IMR-90 (cell line): ENCODE results near the gene RGS9. TPM values are rescaled to one million over a fixed set of nuclear protein-coding genes. Genes with fewer than 3 reads are reported as not detected.
A peak's percentile ranks its signal among the peaks of the same experiment; 100 is the strongest.

Experiments used
- ATAC-seq: fragments of 200-7000 bp; cut with Tn5 transposase; 2 replicates; pipeline ENCODE4 v1.9.1; 2020; ENCODE audit warnings: low read depth, mild to moderate bottlenecking, moderate library complexity
- BruUV-seq: library from RNA; stranded (reverse); fragments of 400-500 nt; replicated peaks from 2 replicates; lab custom pipeline; 2021; lab: Mats Ljungman, UMichigan
- CTCF ChIA-PET: fragments of 300-600 bp; formaldehyde crosslinking; extraction: SDS; loops from one replicate; lab custom pipeline; 2021; ENCODE audit warnings: antibody characterized with exemption; lab: Yijun Ruan, JAX
- POLR2A ChIA-PET: fragments of 300-600 bp; sonication (Branson Sonifier 250); formaldehyde crosslinking; loops from one replicate; lab custom pipeline; 2022; ENCODE audit warnings: antibody characterized with exemption; ENCODE audit not compliant: unreplicated experiment; lab: Charles Lee
- DNase-seq: peaks from one replicate; pipeline ENCODE4 v3.0.0; 2013
- H2AFZ ChIP-seq: replicated peaks from 2 replicates; pipeline ENCODE3; 2013; ENCODE audit warnings: low read length, mild to moderate bottlenecking; ENCODE audit not compliant: poor library complexity
- H2AK5ac ChIP-seq: 2 replicates; pipeline ENCODE4 v1.6.1; 2013; ENCODE audit warnings: low read depth, low read length, inconsistent platforms
- H2AK9ac ChIP-seq: replicated peaks from 2 replicates; pipeline ENCODE3; 2013; ENCODE audit warnings: mild to moderate bottlenecking, low read depth, low read length, moderate library complexity; ENCODE audit not compliant: poor library complexity
- H2BK120ac ChIP-seq: 2 replicates; pipeline ENCODE4 v1.6.1; 2013; ENCODE audit warnings: low read depth, low read length, inconsistent platforms
- H2BK15ac ChIP-seq: 3 replicates; pipeline ENCODE4 v1.6.1; 2013; ENCODE audit warnings: low read depth, low read length, inconsistent platforms
- H2BK20ac ChIP-seq: 2 replicates; pipeline ENCODE4 v1.6.1; 2013; ENCODE audit warnings: low read depth, mild to moderate bottlenecking, inconsistent platforms, low read length, moderate library complexity
- H2BK5ac ChIP-seq: 2 replicates; pipeline ENCODE4 v1.6.1; 2013; ENCODE audit warnings: mild to moderate bottlenecking, low read depth, low read length, inconsistent platforms; ENCODE audit not compliant: poor library complexity, severe bottlenecking
- H3K14ac ChIP-seq: replicated peaks from 2 replicates; pipeline ENCODE4 v1.6.1; 2013; ENCODE audit warnings: low read depth, low read length, inconsistent platforms
- H3K18ac ChIP-seq: 2 replicates; pipeline ENCODE4 v1.6.1; 2013; ENCODE audit warnings: low read depth, low read length, control low read depth
- H3K23ac ChIP-seq: 2 replicates; pipeline ENCODE4 v1.6.1; 2013; ENCODE audit warnings: low read depth, low read length, inconsistent platforms
- H3K27ac ChIP-seq: 2 replicates; pipeline ENCODE4 v1.5.1; 2013; ENCODE audit warnings: mild to moderate bottlenecking, control low read depth, low read length; ENCODE audit not compliant: insufficient read depth
- H3K27me3 ChIP-seq: 2 replicates; pipeline ENCODE4 v1.6.1; 2013; ENCODE audit warnings: low read length; ENCODE audit not compliant: control insufficient read depth, insufficient read depth
- H3K36me3 ChIP-seq: 2 replicates; pipeline ENCODE4 v1.6.1; 2013; ENCODE audit warnings: low read length, mixed read lengths; ENCODE audit not compliant: control insufficient read depth, insufficient read depth
- H3K4ac ChIP-seq: 2 replicates; pipeline ENCODE4 v1.6.1; 2013; ENCODE audit warnings: low read depth, low read length, inconsistent platforms
- H3K4me1 ChIP-seq: 2 replicates; pipeline ENCODE4 v1.6.1; 2013; ENCODE audit warnings: low read length, mixed read lengths; ENCODE audit not compliant: control insufficient read depth, insufficient read depth
- H3K4me2 ChIP-seq: 2 replicates; pipeline ENCODE4 v1.6.1; 2013; ENCODE audit warnings: low read depth, mild to moderate bottlenecking, control low read depth, low read length, moderate library complexity
- H3K4me3 ChIP-seq: 2 replicates; pipeline ENCODE4 v1.5.1; 2013; ENCODE audit warnings: low read depth, mild to moderate bottlenecking, control low read depth, low read length, moderate library complexity; ENCODE audit not compliant: insufficient read depth
- H3K56ac ChIP-seq: 2 replicates; pipeline ENCODE4 v1.6.1; 2013; ENCODE audit warnings: low read length, inconsistent platforms; ENCODE audit not compliant: insufficient read depth; ENCODE audit errors: extremely low read depth
- H3K79me1 ChIP-seq, 2 experiments: 2 replicates each; pipeline ENCODE4 v1.6.1; 2013; ENCODE audit warnings: low read length in 2 of 2, inconsistent platforms in 1 of 2, low read depth in 1 of 2
- H3K9ac ChIP-seq: 2 replicates; pipeline ENCODE4 v1.6.1; 2013; ENCODE audit warnings: low read depth, low read length, control low read depth
- H3K9me1 ChIP-seq: 2 replicates; pipeline ENCODE4 v1.6.1; 2013; ENCODE audit warnings: low read length, inconsistent platforms; ENCODE audit not compliant: insufficient read depth
- H3K9me3 ChIP-seq: 2 replicates; pipeline ENCODE4 v1.6.1; 2013; ENCODE audit warnings: low read length; ENCODE audit not compliant: control insufficient read depth, insufficient read depth
- H4K20me1 ChIP-seq: 2 replicates; pipeline ENCODE4 v1.6.1; 2013; ENCODE audit warnings: low read length, inconsistent platforms; ENCODE audit not compliant: insufficient read depth
- H4K5ac ChIP-seq: 2 replicates; pipeline ENCODE4 v1.6.1; 2013; ENCODE audit warnings: mild to moderate bottlenecking, low read depth, low read length, control low read depth
- H4K8ac ChIP-seq, 2 experiments: 2 replicates each; pipeline ENCODE4 v1.6.1; 2013; ENCODE audit warnings: low read depth in 2 of 2, low read length in 2 of 2, control low read depth in 1 of 2, inconsistent platforms in 1 of 2
- H4K91ac ChIP-seq: 2 replicates; pipeline ENCODE4 v1.6.1; 2013; ENCODE audit warnings: low read depth, low read length, inconsistent platforms; ENCODE audit not compliant: insufficient read depth
- BHLHE40 ChIP-seq: fragments of 150-350 bp; IDR thresholded peaks from 2 replicates; pipeline ENCODE4 v1.6.1; 2016; ENCODE audit warnings: mild to moderate bottlenecking, low read depth, low read length
- CEBPB ChIP-seq: IDR thresholded peaks from 2 replicates; pipeline ENCODE4 v1.6.1; 2012; ENCODE audit warnings: low read depth, low read length, improper control_type of control experiment
- CTCF ChIP-seq: conservative IDR thresholded peaks from 2 replicates; pipeline ENCODE4 v1.5.1; 2012; ENCODE audit warnings: mild to moderate bottlenecking, low read depth, low read length, improper control_type of control experiment
- ELK1 ChIP-seq: fragments of 150-350 bp; IDR thresholded peaks from 2 replicates; pipeline ENCODE4 v1.6.1; 2016; ENCODE audit warnings: low read depth, mild to moderate bottlenecking, low read length, moderate library complexity, borderline replicate concordance
- FOS ChIP-seq: fragments of 150-350 bp; IDR thresholded peaks from 2 replicates; pipeline ENCODE4 v1.6.1; 2016; ENCODE audit warnings: low read depth, low read length
- MAFK ChIP-seq: IDR thresholded peaks from 2 replicates; pipeline ENCODE4 v1.6.1; 2012; ENCODE audit warnings: low read depth, low read length, improper control_type of control experiment
- MAZ ChIP-seq: IDR thresholded peaks from 2 replicates; pipeline ENCODE4 v1.6.1; 2012; ENCODE audit warnings: low read depth, mild to moderate bottlenecking, low read length, improper control_type of control experiment, moderate library complexity, borderline replicate concordance
- POLR2A ChIP-seq: IDR thresholded peaks from 2 replicates; pipeline ENCODE4 v1.6.1; 2012; ENCODE audit warnings: mild to moderate bottlenecking, low read depth, low read length
- RAD21 ChIP-seq: IDR thresholded peaks from 2 replicates; pipeline ENCODE4 v1.6.1; 2012; ENCODE audit warnings: low read length, improper control_type of control experiment
- RCOR1 ChIP-seq: IDR thresholded peaks from 2 replicates; pipeline ENCODE4 v1.6.1; 2012; ENCODE audit warnings: mild to moderate bottlenecking, low read length, improper control_type of control experiment; ENCODE audit not compliant: insufficient replicate concordance
- RFX5 ChIP-seq: IDR thresholded peaks from 2 replicates; pipeline ENCODE4 v1.8.0; 2012; ENCODE audit warnings: low read depth, mild to moderate bottlenecking, low read length, moderate library complexity
- SMC3 ChIP-seq: fragments of 150-350 bp; IDR thresholded peaks from 2 replicates; pipeline ENCODE4 v1.6.1; 2016; ENCODE audit warnings: low read depth, mild to moderate bottlenecking, antibody characterized with exemption, low read length, moderate library complexity
- USF2 ChIP-seq: fragments of 150-350 bp; IDR thresholded peaks from 2 replicates; pipeline ENCODE4 v1.6.1; 2017; ENCODE audit warnings: mild to moderate bottlenecking, antibody characterized with exemption, low read length, low read depth
- WGBS, 2 experiments: methylation state at CpG; one replicate each; pipeline versions ENCODE4 v1.1.5 to v1.1.7; 2013; ENCODE audit warnings: missing lambda C conversion rate in 2 of 2; ENCODE audit not compliant: insufficient read length in 1 of 2; ENCODE audit errors: extremely low coverage in 2 of 2; 5-methylcytosine and 5-hydroxymethylcytosine counted together
- dilution Hi-C: fragments of 300-500 bp; cut with HindIII; formaldehyde crosslinking; loops from one replicate; pipeline ENCODE4 v1.14.3; 2018; ENCODE audit warnings: low sequenced_read_pairs; ENCODE audit not compliant: unreplicated experiment
- in situ Hi-C: fragments of 300-500 bp; cut with MboI; formaldehyde crosslinking; loops from 3 replicates; pipeline ENCODE4 v1.14.3; 2019; ENCODE audit warnings: low sequenced_read_pairs, inconsistent platforms, mixed read lengths
- intact Hi-C: fragments of 100-400 bp; cut with micrococcal nuclease; formaldehyde crosslinking; loops from 2 replicates; pipeline ENCODE4 v1.10.0; 2022
- polyA plus RNA-seq, 3 experiments: library from polyadenylated mRNA; depleted of rRNA; stranded (reverse); fragments of >200 nt; gene quantifications; 2 replicates each; pipeline ENCODE4 v1.2.3, GENCODE V29; 2012; ENCODE audit warnings: low replicate concordance in 1 of 3
- total RNA-seq: library from RNA; depleted of rRNA; stranded (reverse); fragments of >200 nt; gene quantifications from 2 replicates; pipeline ENCODE4 v1.2.3, GENCODE V29; 2012

RGS9 gene
- total and polyA plus RNA-seq, 2 of the 4 experiments (the other 2 are of a cell fraction): 0.90 to 1.1 TPM

- ChIA-PET CTCF (no interaction called here), POLR2A (no interaction called here)
- TF ChIP-seq SMC3 (no peak), RCOR1 (no peak), MAFK (no peak), CTCF (no peak), RAD21 (no peak), ELK1 (no peak), POLR2A (no peak), BHLHE40 (no peak), CEBPB (no peak), USF2 (no peak), RFX5 (no peak), FOS (no peak), MAZ (no peak)
- Histone ChIP-seq H2BK15ac (peak overlapping the region; percentile 97; the same call in 1 of the 3 replicates), H3K79me1 (no peaks in the 10 kb centered on the region), H3K18ac (no peak overlapping the region), H3K9me3 (no peaks in the 10 kb centered on the region), H3K27me3 (no peaks in the 10 kb centered on the region), H3K4me2 (no peak overlapping the region), H4K5ac (no peak overlapping the region), H2BK5ac (peak overlapping the region; percentile 31), H3K14ac (no peak overlapping the region), H3K36me3 (no peaks in the 10 kb centered on the region), H3K4me3 (no peak overlapping the region), H3K9ac (no peak overlapping the region), H3K56ac (no peak overlapping the region), H4K8ac (peak overlapping the region in 1 of 2 experiments; percentile 87; a peak in 2 of 4 replicates), H2AK5ac (peak overlapping the region; percentile 98), H4K20me1 (no peaks in the 10 kb centered on the region), H2BK120ac (peak overlapping the region; percentile 93; the same call in 1 of the 2 replicates), H3K9me1 (peaks cover 35% of the 10 kb centered on the region), H2AFZ (no peak overlapping the region), H4K91ac (peak overlapping the region; percentile 88; the same call in 1 of the 2 replicates), H3K4ac (0 out of 2 replicates have a peak overlapping the region, but pooled peaks have one; percentile 88), H3K4me1 (peaks cover 12% of the 10 kb centered on the region), H2BK20ac (peak overlapping the region; percentile 97), H3K27ac (no peak overlapping the region), H2AK9ac (no peak overlapping the region), H3K23ac (no peak overlapping the region)
- intact Hi-C loops (no loop called here), dilution Hi-C loops (no loop called here), in situ Hi-C loops (no loop called here)
- ATAC-seq: no peak
- no peak for DNase-seq
- WGBS, 2 experiments: 94 to 100% methylated on average over 3 of the region's 5 CpGs
- BruUV-seq: no TSS peak
These were observed 39.7 kb downstream of the RGS9 start for GRCh38 chr17:65176646-65177409.
